Large intestine (tissue), 3 donors: ENCODE measurements around the gene ANK2. TPM values are rescaled to one million over a fixed set of nuclear protein-coding genes. Genes with fewer than 3 reads are reported as not detected.

Experiments used
- DNase-seq, 2 donors: peaks; one replicate each; pipeline versions ENCODE4 v3.0.0 to v3.0.0-alpha.2; 2013
- H3K27ac ChIP-seq: one replicate; pipeline ENCODE4 v1.5.1; 2013; ENCODE audit warnings: low read length
- H3K27me3 ChIP-seq: 2 replicates; pipeline ENCODE4 v1.6.1; 2013; ENCODE audit warnings: low read length; ENCODE audit not compliant: control insufficient read depth, insufficient read depth
- H3K36me3 ChIP-seq: 2 replicates; pipeline ENCODE4 v1.6.1; 2013; ENCODE audit warnings: low read length; ENCODE audit not compliant: control insufficient read depth, insufficient read depth
- H3K4me1 ChIP-seq: one replicate; pipeline ENCODE4 v1.6.1; 2013; ENCODE audit warnings: low read length; ENCODE audit not compliant: control insufficient read depth, insufficient read depth
- H3K4me3 ChIP-seq: one replicate; pipeline ENCODE4 v1.5.1; 2013; ENCODE audit warnings: low read length
- H3K9me3 ChIP-seq: one replicate; pipeline ENCODE4 v1.6.1; 2013; ENCODE audit warnings: mild to moderate bottlenecking, low read depth, low read length, moderate library complexity; ENCODE audit not compliant: control insufficient read depth
- WGBS: methylation state at CpG from one replicate; pipeline ENCODE4 v1.1.5; 2013; ENCODE audit warnings: low lambda C conversion rate; ENCODE audit not compliant: insufficient coverage; 5-methylcytosine and 5-hydroxymethylcytosine counted together
- polyA plus RNA-seq: library from polyadenylated mRNA; unstranded; fragments of 120-200 nt; gene quantifications from one replicate; pipeline ENCODE4 v1.2.1, GENCODE V29; 2013

Gene ANK2
- polyA plus RNA-seq, 1 donor: 50.4 TPM

GRCh38 chr4:113145519-113146291, 96.3 kb downstream of the ANK2 start:
- DNase-seq: peak; percentile 28 to 68
- 40% methylated on average over 2 of the region's 8 CpGs for whole genome bisulfite sequencing
- peak overlapping the region; percentile 87 for H3K27ac ChIP-seq

GRCh38 chr4:113146876-113147358, 97.5 kb downstream of the ANK2 start:
- WGBS: 30% methylated on average over 2 of the region's 10 CpGs
- H3K36me3 ChIP-seq: no peaks in the 10 kb centered on the region
- H3K27me3 ChIP-seq: no peaks in the 10 kb centered on the region
- peak overlapping the region; percentile 30 for H3K4me3 ChIP-seq
- peak; percentile 37 to 84 for DNase-seq
- H3K27ac ChIP-seq: peak overlapping the region; percentile 87
- no peaks in the 10 kb centered on the region for H3K9me3 ChIP-seq
- peaks cover 27% of the 10 kb centered on the region for H3K4me1 ChIP-seq

More at GRCh38 chr4:113145519-113146291, 96.3 kb downstream of the ANK2 start:
- Histone ChIP-seq H3K9me3 (no peaks in the 10 kb centered on the region), H3K27me3 (no peaks in the 10 kb centered on the region), H3K4me1 (peaks cover 27% of the 10 kb centered on the region), H3K4me3 (no peak overlapping the region), H3K36me3 (no peaks in the 10 kb centered on the region)

- Histone ChIP-seq H3K9me3 (no peaks in the 10 kb centered on the region), H3K27me3 (no peaks in the 10 kb centered on the region), H3K27ac (peak overlapping the region; percentile 87), H3K4me1 (peaks cover 27% of the 10 kb centered on the region), H3K36me3 (no peaks in the 10 kb centered on the region), H3K4me3 (peak overlapping the region; percentile 30)
- peak; percentile 69 to 84 for DNase-seq
- WGBS: no CpG with 5 or more reads among the region's 2 CpGs
Measured at GRCh38 chr4:113147498-113148111, 98.2 kb downstream of the ANK2 start.

GRCh38 chr4:113148925-113149324, 99.5 kb downstream of the ANK2 start:
- no peak for DNase-seq
- Histone ChIP-seq H3K36me3 (no peaks in the 10 kb centered on the region), H3K4me3 (no peak overlapping the region), H3K27me3 (no peaks in the 10 kb centered on the region), H3K4me1 (peaks cover 27% of the 10 kb centered on the region), H3K9me3 (no peaks in the 10 kb centered on the region), H3K27ac (peak overlapping the region; percentile 87)

- Histone ChIP-seq H3K27me3 (no peaks in the 10 kb centered on the region), H3K27ac (peak overlapping the region; percentile 8), H3K9me3 (no peaks in the 10 kb centered on the region), H3K4me3 (no peak overlapping the region), H3K4me1 (peaks cover 15% of the 10 kb centered on the region), H3K36me3 (no peaks in the 10 kb centered on the region)
- DNase-seq: peak; percentile 31 to 37
- WGBS: no CpG with 5 or more reads among the region's 2 CpGs
Measured at GRCh38 chr4:113153529-113154101, 104.2 kb downstream of the ANK2 start.

- Histone ChIP-seq H3K4me1 (peaks cover 10% of the 10 kb centered on the region), H3K36me3 (no peaks in the 10 kb centered on the region), H3K27ac (no peak overlapping the region), H3K4me3 (no peak overlapping the region), H3K9me3 (no peaks in the 10 kb centered on the region), H3K27me3 (no peaks in the 10 kb centered on the region)
- DNase-seq: no peak
- 100% methylated on average over 1 of the region's 1 CpG for WGBS
Measured at GRCh38 chr4:113154281-113154680, 104.8 kb downstream of the ANK2 start.

GRCh38 chr4:113157086-113157857, 107.8 kb downstream of the ANK2 start:
- no CpG with 5 or more reads among the region's 3 CpGs for WGBS

GRCh38 chr4:113159942-113160545, 110.6 kb downstream of the ANK2 start:
- Histone ChIP-seq H3K9me3 (no peaks in the 10 kb centered on the region), H3K27me3 (no peaks in the 10 kb centered on the region), H3K27ac (no peak overlapping the region), H3K4me3 (no peak overlapping the region), H3K4me1 (no peaks in the 10 kb centered on the region), H3K36me3 (no peaks in the 10 kb centered on the region)
- DNase-seq: no peak
- WGBS: 100% methylated on average over 1 of the region's 3 CpGs

More at GRCh38 chr4:113157086-113157857, 107.8 kb downstream of the ANK2 start:
- H3K4me3 ChIP-seq: no peak overlapping the region
- no peaks in the 10 kb centered on the region for H3K4me1 ChIP-seq
- no peaks in the 10 kb centered on the region for H3K27me3 ChIP-seq
- H3K9me3 ChIP-seq: no peaks in the 10 kb centered on the region
- H3K27ac ChIP-seq: no peak overlapping the region
- H3K36me3 ChIP-seq: no peaks in the 10 kb centered on the region
- DNase-seq: no peak

GRCh38 chr4:113160548-113160947, 111.1 kb downstream of the ANK2 start:
- no peak overlapping the region for H3K4me3 ChIP-seq
- H3K36me3 ChIP-seq: no peaks in the 10 kb centered on the region
- H3K9me3 ChIP-seq: no peaks in the 10 kb centered on the region
- no peaks in the 10 kb centered on the region for H3K27me3 ChIP-seq
- 83% methylated on average over 1 of the region's 3 CpGs for WGBS
- DNase-seq: no peak
- H3K27ac ChIP-seq: no peak overlapping the region
- H3K4me1 ChIP-seq: no peaks in the 10 kb centered on the region

- Histone ChIP-seq H3K36me3 (no peaks in the 10 kb centered on the region), H3K4me1 (no peaks in the 10 kb centered on the region), H3K27ac (no peak overlapping the region), H3K27me3 (no peaks in the 10 kb centered on the region), H3K9me3 (no peaks in the 10 kb centered on the region), H3K4me3 (no peak overlapping the region)
- 86% methylated on average over 1 of the region's 1 CpG for WGBS
- no peak for DNase-seq
Measured at GRCh38 chr4:113162089-113162488, 112.6 kb downstream of the ANK2 start.
